GM12878 (cell line): ENCODE data around the gene MSLN. TPM values are rescaled to one million over a fixed set of nuclear protein-coding genes. Genes with fewer than 3 reads are reported as not detected.

Source experiments
- ATAC-seq: fragments of 200-7000 bp; cut with Tn5 transposase; 3 replicates; pipeline ENCODE4 v1.9.1; 2020; ENCODE audit warnings: mild to moderate bottlenecking, moderate library complexity
- BruUV-seq: library from RNA; stranded (reverse); fragments of 400-500 nt; replicated peaks from 2 replicates; lab custom pipeline; 2021; lab: Mats Ljungman, UMichigan
- CTCF ChIA-PET: fragments of 300-600 bp; sonication (Branson Sonifier 250); formaldehyde crosslinking; extraction: SDS; loops from one replicate; lab custom pipeline; 2021; ENCODE audit warnings: inconsistent platforms; lab: Yijun Ruan, JAX
- POLR2A ChIA-PET: fragments of 350-600 bp; formaldehyde crosslinking; extraction: SDS; loops from one replicate; lab custom pipeline; 2021; ENCODE audit warnings: inconsistent platforms; lab: Charles Lee
- RAD21 ChIA-PET: fragments of 300-600 bp; sonication (Branson Sonifier 250); formaldehyde crosslinking; loops from one replicate; lab custom pipeline; 2023; ENCODE audit warnings: antibody characterized with exemption; ENCODE audit not compliant: unreplicated experiment; lab: Charles Lee
- SMC1A ChIA-PET: fragments of 300-600 bp; sonication (Branson Sonifier 250); formaldehyde crosslinking; loops from one replicate; lab custom pipeline; 2023; ENCODE audit not compliant: unreplicated experiment, uncharacterized antibody; lab: Charles Lee
- DNase-seq: peaks from one replicate; pipeline ENCODE4 v3.0.0-alpha.2; 2011; ENCODE audit warnings: low read depth, low spot score
- FAIRE-seq: peaks from 3 replicates; lab custom pipeline; 2011; peaks lifted over from hg19 to GRCh38; lab: Jason Lieb, UNC
- H2AFZ ChIP-seq: 2 replicates; pipeline ENCODE4 v1.6.0; 2011; ENCODE audit warnings: low read depth, low read length, control low read depth; ENCODE audit not compliant: control insufficient read depth
- H3K27ac ChIP-seq: 2 replicates; pipeline ENCODE4 v1.5.1; 2011; ENCODE audit warnings: control low read depth; ENCODE audit not compliant: control insufficient read depth, insufficient read depth
- H3K27me3 ChIP-seq, 2 experiments: replicated peaks in 1 of 2; 2 replicates each; pipeline versions ENCODE4 v1.6.0 to v1.6.1; 2011; ENCODE audit warnings: low read length in 1 of 2; ENCODE audit not compliant: control insufficient read depth in 2 of 2, insufficient read depth in 2 of 2
- H3K36me3 ChIP-seq, 2 experiments: 2 replicates each; pipeline ENCODE4 v1.5.1; 2011; ENCODE audit warnings: low read length in 1 of 2; ENCODE audit not compliant: control insufficient read depth in 2 of 2, insufficient read depth in 2 of 2
- H3K4me1 ChIP-seq: 2 replicates; pipeline ENCODE4 v1.6.1; 2011; ENCODE audit warnings: mild to moderate bottlenecking, low read length, moderate library complexity, mixed read lengths; ENCODE audit not compliant: control insufficient read depth, insufficient read depth
- H3K4me2 ChIP-seq: 2 replicates; pipeline ENCODE4 v1.6.0; 2011; ENCODE audit warnings: control low read depth; ENCODE audit not compliant: control insufficient read depth, insufficient read depth
- H3K4me3 ChIP-seq: fragments of 200-600 bp; sonication (generic); 2 replicates; pipeline ENCODE4 v1.5.1; 2016
- H3K79me2 ChIP-seq: 2 replicates; pipeline ENCODE4 v1.6.0; 2011; ENCODE audit warnings: low read length; ENCODE audit not compliant: control insufficient read depth, insufficient read depth
- H3K9ac ChIP-seq: 2 replicates; pipeline ENCODE4 v1.8.0; 2011; ENCODE audit warnings: low read length, control low read depth, mixed read lengths; ENCODE audit not compliant: control insufficient read depth, insufficient read depth
- H3K9me3 ChIP-seq: replicated peaks from 3 replicates; pipeline ENCODE4 v1.5.1; 2011; ENCODE audit warnings: mild to moderate bottlenecking, low read length; ENCODE audit not compliant: control insufficient read depth, insufficient read depth
- H4K20me1 ChIP-seq: 2 replicates; pipeline ENCODE4 v1.6.0; 2011; ENCODE audit not compliant: control insufficient read depth, insufficient read depth
- ASH2L ChIP-seq: fragments of 300-600, 200-600 bp; sonication (generic); IDR thresholded peaks from 2 replicates; pipeline ENCODE4 v1.6.1; 2017; ENCODE audit warnings: low read depth, mild to moderate bottlenecking, borderline replicate concordance
- CEBPB ChIP-seq, 2 experiments: fragments of 150-350 bp in 1 of 2; IDR thresholded peaks; 2 replicates each; pipeline ENCODE4 v1.6.1; 2012 to 2014; ENCODE audit warnings: low read depth in 2 of 2, low read length in 2 of 2, borderline replicate concordance in 1 of 2, inconsistent platforms in 1 of 2
- CREB1 ChIP-seq: IDR thresholded peaks from 2 replicates; pipeline ENCODE4 v1.6.1; 2012; ENCODE audit warnings: low read depth, mild to moderate bottlenecking, inconsistent platforms
- ELK1 ChIP-seq: IDR thresholded peaks from 2 replicates; pipeline ENCODE4 v1.6.1; 2012; ENCODE audit warnings: low read depth, low read length, improper control_type of control experiment
- HSF1 ChIP-seq: fragments of 150-350 bp; IDR thresholded peaks from 2 replicates; pipeline ENCODE4 v1.6.1; 2014; ENCODE audit warnings: mild to moderate bottlenecking, low read depth, low read length
- NR2C2 ChIP-seq: IDR thresholded peaks from 2 replicates; pipeline ENCODE4 v1.6.1; 2011; ENCODE audit warnings: borderline replicate concordance, low read depth; ENCODE audit not compliant: control insufficient read depth, insufficient read length
- SIX5 ChIP-seq: IDR thresholded peaks from 2 replicates; pipeline ENCODE4 v1.6.1; 2011; ENCODE audit warnings: mild to moderate bottlenecking, low read depth, low read length, moderate library complexity; ENCODE audit not compliant: severe bottlenecking
- SMAD5 ChIP-seq: IDR thresholded peaks from 2 replicates; pipeline ENCODE4 v1.6.1; 2016; ENCODE audit warnings: antibody characterized with exemption, low read depth
- SREBF1 ChIP-seq: IDR thresholded peaks from 2 replicates; pipeline ENCODE4 v1.6.1; 2012; ENCODE audit warnings: mild to moderate bottlenecking, low read length
- SREBF2 ChIP-seq: IDR thresholded peaks from 2 replicates; pipeline ENCODE4 v1.6.1; 2012; ENCODE audit warnings: mild to moderate bottlenecking, low read length
- TCF3 ChIP-seq: IDR thresholded peaks from 2 replicates; pipeline ENCODE4 v1.6.1; 2012; ENCODE audit warnings: low read depth, mild to moderate bottlenecking, low read length, borderline replicate concordance; ENCODE audit not compliant: insufficient read depth
- WRNIP1 ChIP-seq: IDR thresholded peaks from 2 replicates; pipeline ENCODE4 v1.6.1; 2011; ENCODE audit warnings: low read depth, low read length, improper control_type of control experiment, borderline replicate concordance
- ZNF24 ChIP-seq: fragments of 450-650 bp; IDR thresholded peaks from 2 replicates; pipeline ENCODE4 v1.6.1; 2017; ENCODE audit warnings: antibody characterized with exemption, mild to moderate bottlenecking
- WGBS: methylation state at CpG from one replicate; pipeline ENCODE4 v1.1.6; 2016; ENCODE audit warnings: low lambda C conversion rate; ENCODE audit not compliant: insufficient replicate concordance, insufficient coverage; ENCODE audit errors: missing lambda C conversion rate; 5-methylcytosine and 5-hydroxymethylcytosine counted together
- in situ Hi-C: fragments of 300-500 bp; cut with MboI; formaldehyde crosslinking; loops from 9 replicates; pipeline ENCODE4 v1.14.3; 2018; ENCODE audit warnings: mixed read lengths
- intact Hi-C: fragments of 100-400 bp; cut with micrococcal nuclease; formaldehyde crosslinking; loops from one replicate; pipeline ENCODE4 v1.14.2; 2022; ENCODE audit not compliant: unreplicated experiment
- polyA plus RNA-seq, 11 experiments: library from polyadenylated mRNA; depleted of rRNA in 4 of 11; unstranded in 6 of 11; stranded (reverse) in 5 of 11; fragments of >200 nt; fragmentation: Nextera tagmentation in 4 of 11; fragmentation: Illumina TruSeq in 1 of 11; extraction: Ambion mirVana in 4 of 11; extraction: Trizol in 1 of 11; gene quantifications; 1 replicate in 1 of 11; 2 replicates in 10 of 11; pipeline versions ENCODE4 v1.2.1 to v1.2.3, GENCODE V29; 2011 to 2016; ENCODE audit warnings: inconsistent platforms in 2 of 11, missing spikeins in 2 of 11, low read depth in 1 of 11
- total RNA-seq, 4 experiments: library from RNA; depleted of rRNA in 3 of 4; stranded (reverse); fragments of >200 nt in 3 of 4; fragmentation: Illumina TruSeq in 1 of 4; extraction: Trizol in 1 of 4; gene quantifications; 2 replicates each; pipeline versions ENCODE4 v1.2.1 to v1.2.3, GENCODE V29; 2013 to 2021

The MSLN gene
- total and polyA plus RNA-seq, 10 of the 15 experiments (the other 5 are each of a cell fraction or from before 2014, with no cell fraction given): 0.08 TPM; not detected in 9

- no peak for ATAC-seq
- TF ChIP-seq CREB1 (no peak), CEBPB (IDR thresholded peaks at IDR 0.05; ENCODE audit: borderline replicate concordance in 1 of 2, low read depth in 2 of 2, low read length in 2 of 2) (no peak), TCF3 (no peak), ZNF24 (no peak), SMAD5 (no peak), ELK1 (no peak), SIX5 (no peak), ASH2L (no peak), WRNIP1 (no peak), HSF1 (no peak), NR2C2 (no peak), SREBF1 (no peak), SREBF2 (no peak)
- Histone ChIP-seq H3K4me2 (no peak overlapping the region), H3K79me2 (peaks cover 12% of the 10 kb centered on the region), H3K4me1 (peaks cover 4% of the 10 kb centered on the region; the same call in 1 of the 2 replicates), H3K36me3 (peaks cover 0 to 16% of the 10 kb centered on the region in 2 experiments; a peak in 2 of 4 replicates), H3K27me3 (no peaks in the 10 kb centered on the region), H4K20me1 (no peaks in the 10 kb centered on the region), H3K4me3 (no peak overlapping the region), H2AFZ (no peak overlapping the region), H3K9ac (no peak overlapping the region), H3K9me3 (no peaks in the 10 kb centered on the region), H3K27ac (no peak overlapping the region)
- POLR2A ChIA-PET: no interaction called here
- CTCF ChIA-PET: no interaction called here
- BruUV-seq: no TSS peak
- WGBS: 59% methylated on average over 8 of the region's 8 CpGs
- FAIRE-seq: no peak
- SMC1A ChIA-PET: no interaction called here
- DNase-seq: no peak
- intact Hi-C loops: no loop called here
- in situ Hi-C loops: no loop called here
- RAD21 ChIA-PET: no interaction called here
These were observed 32.9 kb downstream of the MSLN start for GRCh38 chr16:793414-793813.
